ENCODE data around the gene RASSF3. TPM values are rescaled to one million over a fixed set of nuclear protein-coding genes. Genes with fewer than 3 reads are reported as not detected.

The RASSF3 gene
- polyA plus RNA-seq, 12 donors = 28.2 to 352 (median 67.1) TPM

DNA sequence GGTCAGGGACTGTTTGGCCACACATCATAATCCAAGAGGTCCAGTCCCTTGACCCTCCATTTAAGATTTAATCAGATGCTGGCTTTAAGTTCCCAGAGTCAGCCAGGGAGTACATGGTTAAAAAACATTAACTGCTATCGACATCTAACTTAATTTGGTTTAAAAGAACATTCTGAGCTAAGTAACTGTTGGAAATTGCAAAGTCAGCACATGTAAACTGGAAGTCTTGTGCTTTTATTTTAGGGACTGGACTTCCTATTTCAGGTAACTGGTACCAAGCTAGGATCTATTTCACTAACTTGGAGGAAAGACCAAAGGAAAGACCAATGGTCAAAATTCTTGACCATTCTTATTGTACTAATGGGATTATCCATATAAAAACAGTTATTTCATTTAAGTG is 108.4 kb downstream of the RASSF3 start:
- no peak for DNase-seq

- DNase-seq = no peak
These were observed 110.6 kb downstream of the RASSF3 start for GRCh38 chr12:64720884-64721283.

GRCh38 chr12:64722835-64723234 is 112.5 kb downstream of the RASSF3 start:
- DNase-seq = no peak

- no peak for DNase-seq
These were observed 113.3 kb downstream of the RASSF3 start for GRCh38 chr12:64723630-64724029.

- DNase-seq = no peak
These were observed 114.0 kb downstream of the RASSF3 start for GRCh38 chr12:64724201-64724745.

- no peak for DNase-seq
These were observed 119.8 kb downstream of the RASSF3 start for GRCh38 chr12:64729909-64730587.

GRCh38 chr12:64730588-64730969 is 120.3 kb downstream of the RASSF3 start:
- no peak for DNase-seq

GRCh38 chr12:64731683-64732082 is 121.4 kb downstream of the RASSF3 start:
- no peak for DNase-seq

GRCh38 chr12:64733857-64734256 is 123.6 kb downstream of the RASSF3 start:
- no peak for DNase-seq

DNA sequence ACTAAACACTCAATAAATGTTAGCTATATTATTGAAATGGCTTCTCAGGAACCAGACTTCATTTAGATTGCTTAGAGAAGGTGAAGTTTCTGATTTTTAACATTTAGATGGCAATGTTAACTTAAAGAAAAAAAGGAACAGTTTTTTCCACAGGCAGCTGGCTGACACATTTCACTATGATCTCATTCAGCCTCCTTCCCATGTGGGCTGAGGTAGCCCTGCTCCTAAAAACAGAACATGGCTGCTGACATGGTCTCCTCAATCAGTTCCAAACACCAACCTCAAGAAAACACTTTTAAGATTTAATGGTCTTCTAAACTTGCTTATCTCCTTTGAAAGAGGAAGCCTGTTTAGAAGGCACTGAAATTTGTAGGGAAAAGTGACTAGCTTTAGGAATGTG is 125.1 kb downstream of the RASSF3 start:
- no peak for DNase-seq

GRCh38 chr12:64736771-64737170 is 126.5 kb downstream of the RASSF3 start:
- DNase-seq = no peak

DNA sequence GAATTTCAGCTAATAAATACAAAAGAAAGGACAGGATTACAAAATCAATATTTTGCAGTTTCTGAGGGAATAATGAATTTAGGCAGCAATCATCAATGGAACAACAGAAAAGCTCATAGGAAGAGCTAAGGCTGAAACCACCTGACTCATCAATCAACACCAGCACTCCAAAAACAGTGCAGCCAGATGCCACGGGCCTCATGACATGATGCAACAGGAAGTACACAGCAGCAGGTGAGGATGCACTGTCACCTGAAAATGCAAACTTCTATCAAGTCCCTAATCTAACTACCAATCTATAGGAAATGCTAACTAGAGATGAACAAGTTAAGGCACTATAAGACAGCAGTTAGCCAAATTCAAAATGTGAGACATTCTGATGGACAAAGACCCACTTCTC is 127.2 kb downstream of the RASSF3 start:
- no peak for DNase-seq

DNA sequence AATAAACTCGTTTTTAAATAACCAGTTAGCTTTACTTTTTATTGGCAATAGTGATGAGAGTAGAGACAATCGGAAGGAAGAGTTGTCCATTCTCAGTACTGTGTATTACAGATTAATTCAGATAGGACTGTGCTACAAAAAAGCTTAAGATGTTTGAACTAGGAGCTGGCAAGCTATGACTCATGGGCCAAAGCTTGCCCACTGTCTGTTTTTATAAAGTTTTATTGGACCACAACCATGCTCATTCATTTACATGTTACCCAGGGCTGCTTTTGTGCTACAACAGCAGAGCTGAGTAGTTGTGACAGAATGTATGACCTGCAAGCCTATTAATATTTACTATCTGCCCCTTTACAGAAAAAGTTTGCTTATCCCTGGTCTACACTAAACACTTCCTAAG is 129.5 kb downstream of the RASSF3 start:
- DNase-seq = no peak

DNA sequence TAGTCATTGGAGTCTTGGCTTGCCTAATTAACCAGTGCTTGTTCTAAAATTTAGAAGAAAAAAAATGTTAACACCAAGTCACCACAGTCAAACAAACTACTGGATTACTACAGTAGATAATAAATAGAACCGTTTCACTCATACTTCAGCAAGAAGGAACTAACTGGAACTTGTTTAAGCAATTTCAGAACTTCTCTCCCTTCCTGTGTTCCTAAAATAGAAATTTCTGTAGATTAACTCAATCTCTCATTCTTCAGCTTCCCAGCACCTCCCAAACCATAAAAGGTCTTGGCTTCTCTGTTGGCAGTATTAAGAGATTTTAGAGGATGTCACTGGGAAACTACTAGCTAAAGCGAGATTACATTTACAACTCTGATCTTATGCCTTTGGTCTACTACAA is 130.4 kb downstream of the RASSF3 start:
- DNase-seq = no peak

DNA sequence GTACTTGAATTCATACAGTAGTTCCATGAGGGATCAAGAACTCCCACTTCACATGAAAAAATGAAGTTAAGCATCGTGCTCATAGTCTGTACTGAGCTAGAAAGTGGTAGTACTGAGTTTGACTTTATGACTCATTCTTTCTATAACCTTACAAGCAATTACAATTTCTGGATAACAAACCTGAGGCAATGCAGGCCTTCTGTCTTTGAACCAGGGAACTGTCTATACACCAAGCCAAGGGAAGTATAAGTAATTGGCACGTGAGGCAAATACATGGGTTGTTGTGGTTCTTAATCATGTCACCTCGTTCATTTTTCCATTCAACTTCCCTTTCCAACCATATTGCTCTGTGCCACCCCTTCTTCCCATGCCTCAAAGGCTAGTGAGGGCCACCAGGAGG is 132.1 kb downstream of the RASSF3 start:
- no peak for DNase-seq

DNA sequence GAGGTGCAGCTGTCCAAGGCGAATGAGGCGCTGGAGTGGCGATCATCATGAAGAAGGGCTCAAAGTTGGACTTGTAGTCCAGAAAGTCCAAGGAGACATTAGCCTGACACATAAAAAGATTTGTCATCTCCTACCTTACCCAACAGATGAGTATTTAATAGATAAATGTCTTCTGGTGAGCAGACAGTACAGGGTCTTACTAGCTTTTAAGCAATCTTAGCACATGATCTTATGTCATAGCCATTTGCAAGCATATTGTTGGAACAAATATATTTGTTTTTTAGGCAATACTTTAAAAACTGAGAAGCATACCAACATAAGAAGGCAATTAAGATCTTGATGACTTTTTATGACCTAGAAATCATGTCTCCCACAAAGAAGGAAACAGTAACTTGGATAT is 132.9 kb downstream of the RASSF3 start:
- DNase-seq = no peak

DNA sequence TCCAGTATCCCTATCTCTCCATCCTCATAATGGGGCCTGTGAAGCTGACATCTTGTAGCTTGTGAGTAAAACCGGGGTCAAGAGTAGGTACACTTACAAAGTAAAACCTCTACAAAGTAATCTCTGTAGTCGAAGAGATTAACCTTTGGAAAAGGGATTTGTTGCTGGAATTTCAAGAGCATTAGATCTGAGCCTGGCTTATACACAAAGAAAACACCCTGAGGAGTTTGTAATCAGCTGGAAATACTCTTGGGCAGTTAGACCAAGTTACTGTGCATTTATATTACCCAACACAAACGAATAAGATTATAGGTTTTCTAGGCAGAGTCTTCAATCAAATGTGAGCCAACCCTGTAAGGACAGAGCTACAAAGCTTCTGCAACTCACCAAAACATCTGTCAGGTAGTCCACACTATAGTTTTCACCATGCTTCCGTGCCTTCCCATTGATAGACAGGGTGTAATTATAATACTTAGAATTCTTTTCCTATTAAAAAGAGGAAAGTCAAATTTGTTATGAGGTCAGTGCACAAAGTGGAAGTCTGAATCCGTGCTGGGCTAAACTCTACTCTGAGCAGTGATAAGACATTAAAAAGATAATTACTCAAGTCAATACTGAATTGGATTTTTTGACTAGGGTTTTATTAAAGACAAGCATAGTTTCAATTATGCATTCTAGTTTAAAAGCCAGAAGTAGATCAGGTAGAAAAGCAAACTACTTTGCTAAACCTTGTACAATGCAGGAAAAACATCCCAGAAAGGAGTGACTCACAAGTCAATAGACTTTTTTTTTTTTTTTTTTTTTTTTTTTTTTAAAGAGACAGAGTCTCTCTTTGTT is 134.3 kb downstream of the RASSF3 start:
- DNase-seq = no peak

- DNase-seq = no peak
These were observed 135.0 kb downstream of the RASSF3 start for GRCh38 chr12:64745259-64745807.

- DNase-seq = no peak
These were observed 135.7 kb downstream of the RASSF3 start for GRCh38 chr12:64745980-64746379.

- no peak for DNase-seq
These were observed 136.4 kb downstream of the RASSF3 start for GRCh38 chr12:64746663-64747062.

Measured in muscle of arm (tissue), 12 donors.